Left renal pelvis (tissue), 4 donors: ENCODE data around the gene PODXL. TPM values are rescaled to one million over a fixed set of nuclear protein-coding genes. Genes with fewer than 3 reads are reported as not detected.
"Not testable (repeated sequence)": the region's sequence is repeated elsewhere in the genome, so short reads cannot be mapped to it uniquely, and the experiment has no call there.

Source experiments
- DNase-seq, 4 donors: peaks; one replicate each; pipeline ENCODE4 v3.0.0-alpha.2; 2013; ENCODE audit warnings: low read depth in 4 of 4, low spot score in 3 of 4
- polyA plus RNA-seq, 4 donors: library from polyadenylated mRNA; unstranded; fragments of 120-200 nt; gene quantifications; one replicate each; pipeline ENCODE4 v1.2.1, GENCODE V29; 2013; ENCODE audit not compliant: insufficient read length in 4 of 4

PODXL gene
- polyA plus RNA-seq, 4 donors: 39.1 to 799 (median 692) TPM

DNA sequence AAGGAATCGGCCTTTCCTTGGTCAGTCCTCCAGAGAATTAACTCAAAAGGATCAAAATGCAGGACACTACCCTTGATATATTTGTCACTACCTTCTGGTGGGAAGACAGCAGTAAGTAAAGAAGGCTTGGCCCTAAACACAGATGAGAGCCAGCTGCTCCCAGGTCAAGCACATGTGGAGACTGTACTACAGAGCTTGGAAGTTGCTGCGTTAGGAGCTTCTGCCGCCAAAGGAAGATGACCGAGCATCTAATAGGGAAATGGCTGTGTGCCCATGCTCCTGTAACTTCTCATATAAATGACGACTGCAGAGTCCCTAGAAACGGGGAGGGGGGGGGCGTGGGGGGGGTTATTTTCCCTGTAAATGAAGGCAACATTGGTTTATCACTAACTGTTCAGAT is 59.0 kb downstream of the PODXL start:
- DNase-seq: no peak

DNA sequence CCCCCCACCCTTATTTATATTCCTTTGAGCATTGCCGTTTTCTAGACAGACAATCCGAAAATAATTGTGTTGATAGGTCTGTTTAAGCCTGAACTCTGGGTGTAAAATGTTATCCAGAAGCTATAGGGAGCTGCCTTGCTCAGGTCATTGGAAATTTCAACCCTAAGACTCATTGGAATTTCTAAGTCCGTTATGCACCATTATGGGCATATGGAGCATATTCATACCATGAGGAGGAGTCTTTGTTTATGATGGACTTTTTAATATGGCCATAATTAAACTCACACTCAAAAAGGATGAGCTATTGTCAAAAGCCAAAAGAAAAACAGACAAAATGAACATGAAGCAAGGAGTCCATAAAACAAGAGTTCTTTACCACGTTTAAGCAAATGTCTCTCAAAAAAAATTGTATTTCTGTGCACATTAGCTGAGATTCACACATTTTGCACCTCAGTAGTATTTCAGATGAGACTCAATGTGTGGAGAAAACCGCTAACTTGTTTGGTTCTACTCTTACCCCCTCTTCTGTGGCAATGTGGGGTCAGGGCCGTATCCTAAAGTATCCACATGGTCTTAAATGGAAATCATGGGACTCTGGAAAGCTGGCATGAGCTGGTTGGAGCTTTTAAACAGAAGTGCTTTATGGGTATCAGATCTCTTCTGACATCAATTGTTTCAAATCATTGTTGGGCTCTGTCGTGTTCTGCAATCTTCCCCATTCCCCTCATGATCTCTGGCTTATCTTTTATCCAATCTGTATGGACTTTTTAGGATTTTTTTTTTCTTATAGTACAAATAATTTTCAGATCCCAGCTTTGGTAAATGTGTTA is 60.5 kb downstream of the PODXL start:
- no peak for DNase-seq

DNA sequence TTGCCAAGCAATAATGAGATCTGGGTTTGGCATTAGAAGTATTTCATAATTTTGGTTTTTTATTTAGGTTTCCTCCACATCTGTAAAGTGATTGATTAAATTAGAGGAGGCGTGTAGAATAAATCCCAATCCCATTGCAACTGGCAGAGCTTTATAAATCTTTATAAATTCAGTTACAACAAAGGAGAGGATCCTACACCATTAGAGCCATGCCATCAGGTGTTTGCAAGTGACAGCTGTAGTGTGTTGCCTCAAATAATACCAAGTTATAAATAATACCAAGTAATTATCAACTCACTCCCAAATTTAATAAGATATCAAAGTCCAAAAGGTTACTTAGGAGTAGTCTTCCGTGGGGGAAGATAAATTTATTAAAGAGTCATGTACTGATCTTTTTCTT is 62.2 kb downstream of the PODXL start:
- no peak for DNase-seq

DNA sequence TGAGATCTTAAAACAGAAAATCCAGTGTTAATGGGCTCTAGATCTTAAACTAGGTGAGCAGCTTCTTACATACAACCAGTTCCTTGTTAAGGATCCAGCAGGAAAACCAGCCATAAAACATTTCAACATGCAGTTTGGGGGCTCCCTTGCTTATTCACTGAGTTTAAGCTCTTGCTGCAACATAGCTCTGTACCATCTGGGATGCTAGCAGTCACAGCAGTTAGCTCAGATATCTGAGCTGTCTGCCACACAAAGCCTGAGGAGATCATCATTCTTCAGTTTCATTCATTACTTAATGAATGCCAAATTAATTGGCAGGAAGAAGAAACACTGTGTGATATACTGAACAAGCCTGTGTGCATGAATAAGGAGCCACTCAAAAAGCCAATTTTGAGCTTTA is 62.8 kb downstream of the PODXL start:
- no peak for DNase-seq

DNA sequence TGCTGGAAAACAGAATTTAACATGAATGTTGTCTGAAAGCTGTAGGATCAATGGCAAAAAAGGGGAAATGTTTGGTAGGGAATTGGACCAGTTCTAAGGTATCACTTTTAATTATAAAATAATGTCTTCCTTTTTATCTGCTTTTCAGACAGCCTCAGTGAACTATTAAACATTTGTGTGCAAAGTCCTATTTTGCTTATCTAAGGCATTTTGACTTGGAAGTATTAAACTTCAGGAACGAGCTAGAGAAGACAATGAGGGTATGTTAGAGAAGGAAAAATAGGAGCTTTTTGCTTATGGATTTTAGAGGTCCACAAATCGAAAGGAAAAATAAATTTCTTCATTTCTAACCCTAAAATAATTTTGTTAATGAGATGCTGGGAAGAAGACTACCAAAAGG is 63.3 kb downstream of the PODXL start:
- DNase-seq: no peak

DNA sequence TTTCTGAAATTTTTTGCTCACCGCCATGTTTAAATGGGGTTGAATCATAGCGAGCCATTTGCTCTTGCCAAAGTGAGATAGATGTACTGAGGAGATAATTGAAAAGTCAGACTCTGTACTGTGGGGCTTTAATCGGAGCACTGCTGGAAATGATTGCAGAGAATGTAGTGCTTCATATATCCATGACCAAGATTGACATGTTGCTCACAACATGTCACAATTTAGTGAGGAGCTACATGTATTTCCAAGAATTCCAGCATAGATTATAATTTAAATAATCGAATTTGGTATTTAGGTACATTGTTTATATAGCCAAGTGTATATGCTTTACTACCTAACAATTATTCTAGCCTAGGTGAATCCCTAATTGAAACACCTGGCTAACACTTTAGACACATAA is 66.5 kb downstream of the PODXL start:
- no peak for DNase-seq

DNA sequence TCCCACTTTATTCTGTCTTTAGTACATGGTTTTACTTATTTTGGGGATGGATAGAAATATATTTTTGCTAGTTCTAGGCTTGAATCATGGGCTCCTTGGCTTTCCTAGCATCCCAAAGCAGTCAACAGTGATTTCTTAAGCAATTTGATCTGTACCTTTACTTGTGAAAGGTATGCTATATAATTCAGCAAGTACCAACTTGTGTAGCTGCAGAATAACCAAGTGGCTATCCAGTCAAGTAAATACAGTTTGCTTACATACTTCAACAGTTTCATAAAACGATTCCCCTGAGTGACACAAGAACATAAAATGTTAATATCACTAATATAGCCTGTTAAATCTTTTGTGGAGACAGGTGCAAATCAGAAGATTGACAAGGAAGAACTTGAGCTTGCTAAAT is 67.2 kb downstream of the PODXL start:
- DNase-seq: no peak

DNA sequence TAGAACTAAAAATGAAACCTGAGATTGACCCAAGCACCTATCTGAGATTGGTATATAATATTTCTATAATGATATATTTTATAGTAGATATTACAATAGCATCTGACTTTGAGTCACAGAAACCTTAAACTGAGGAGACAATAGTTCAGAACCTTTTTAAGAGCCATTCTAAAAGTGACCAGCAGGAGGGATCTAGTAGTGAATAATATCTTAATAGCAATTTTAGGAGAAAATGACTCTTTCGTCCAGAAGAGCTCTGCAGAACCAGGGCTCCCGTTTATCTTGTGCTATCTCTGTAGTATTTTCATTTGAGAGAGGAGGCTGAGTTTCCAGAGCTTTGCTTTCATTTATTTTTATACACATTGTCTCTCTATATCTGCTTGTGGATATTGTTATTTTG is 68.1 kb downstream of the PODXL start:
- DNase-seq: no peak

DNA sequence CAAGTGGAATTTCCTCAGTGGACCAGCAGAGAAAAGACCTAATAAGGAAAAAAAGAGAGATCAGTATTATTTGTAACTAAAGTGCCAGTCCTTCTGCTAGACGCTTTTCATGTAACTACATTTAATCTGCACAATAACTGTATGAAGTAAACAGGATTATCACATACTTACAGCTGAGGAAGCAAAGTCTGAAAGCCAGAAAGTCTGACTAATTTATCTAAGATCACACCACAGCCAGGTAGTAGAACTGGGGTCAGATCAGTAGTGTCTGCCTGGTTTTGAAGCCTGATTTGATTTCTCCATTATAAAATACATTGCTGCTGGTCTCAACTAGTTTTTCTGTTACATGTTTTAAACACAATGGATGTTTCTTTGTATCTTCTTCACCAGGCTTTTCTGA is 69.2 kb downstream of the PODXL start:
- DNase-seq: no peak

DNA sequence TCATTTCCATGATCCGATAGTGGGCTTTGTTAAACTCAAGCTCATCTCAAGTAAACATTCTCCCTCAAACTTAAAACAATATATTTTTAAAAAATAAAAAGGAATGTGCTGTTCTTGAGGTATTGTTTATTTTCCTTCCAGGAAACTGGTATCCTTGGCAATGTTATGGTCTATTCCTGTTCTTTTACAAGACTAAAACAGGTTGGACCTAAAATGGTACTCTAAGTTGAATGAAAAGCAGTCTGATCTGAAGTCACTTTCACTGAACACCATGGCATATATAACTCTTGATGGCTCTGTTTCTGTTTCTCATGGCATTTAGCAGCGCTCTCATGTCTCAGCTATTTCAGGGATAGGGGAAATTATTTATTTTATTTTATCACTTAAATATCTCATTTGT is 70.1 kb downstream of the PODXL start:
- DNase-seq: no peak

DNA sequence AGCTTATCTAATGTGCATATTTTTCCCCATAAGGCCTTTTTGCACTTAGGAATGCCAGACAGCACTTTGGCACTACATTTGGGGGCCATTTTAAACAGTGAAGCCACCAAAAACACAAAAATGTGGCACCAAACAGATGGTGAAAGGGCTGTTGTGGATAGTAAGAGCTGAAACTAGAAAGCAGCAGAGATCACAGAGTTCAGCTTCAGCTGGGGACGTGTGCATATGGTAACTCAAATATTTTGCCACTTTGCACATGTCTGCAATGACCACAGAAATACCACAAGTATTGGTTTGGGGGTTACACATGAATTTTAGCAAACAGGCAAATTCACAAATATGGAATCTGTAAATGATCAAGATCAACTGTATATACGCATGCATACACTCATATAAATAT is 72.8 kb downstream of the PODXL start:
- no peak for DNase-seq

DNA sequence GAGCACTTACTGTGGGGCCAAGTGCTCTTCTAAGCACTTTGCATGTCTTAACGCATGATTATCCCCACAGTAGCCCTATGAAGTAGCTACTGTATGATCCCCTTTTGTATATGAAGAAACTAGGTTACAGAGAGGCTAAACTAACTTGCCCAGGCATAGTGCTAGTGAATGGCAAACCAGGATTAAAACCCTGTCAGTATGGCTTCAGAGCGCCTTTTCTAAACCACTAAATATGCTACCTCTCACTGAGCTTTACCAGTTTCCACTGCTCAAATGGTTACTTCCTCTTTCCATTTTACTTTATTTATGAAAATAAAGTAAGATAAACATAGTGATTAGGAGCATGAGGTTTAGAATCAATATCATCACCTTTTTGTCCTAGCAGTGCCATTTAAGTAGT is 73.6 kb downstream of the PODXL start:
- DNase-seq: no peak

DNA sequence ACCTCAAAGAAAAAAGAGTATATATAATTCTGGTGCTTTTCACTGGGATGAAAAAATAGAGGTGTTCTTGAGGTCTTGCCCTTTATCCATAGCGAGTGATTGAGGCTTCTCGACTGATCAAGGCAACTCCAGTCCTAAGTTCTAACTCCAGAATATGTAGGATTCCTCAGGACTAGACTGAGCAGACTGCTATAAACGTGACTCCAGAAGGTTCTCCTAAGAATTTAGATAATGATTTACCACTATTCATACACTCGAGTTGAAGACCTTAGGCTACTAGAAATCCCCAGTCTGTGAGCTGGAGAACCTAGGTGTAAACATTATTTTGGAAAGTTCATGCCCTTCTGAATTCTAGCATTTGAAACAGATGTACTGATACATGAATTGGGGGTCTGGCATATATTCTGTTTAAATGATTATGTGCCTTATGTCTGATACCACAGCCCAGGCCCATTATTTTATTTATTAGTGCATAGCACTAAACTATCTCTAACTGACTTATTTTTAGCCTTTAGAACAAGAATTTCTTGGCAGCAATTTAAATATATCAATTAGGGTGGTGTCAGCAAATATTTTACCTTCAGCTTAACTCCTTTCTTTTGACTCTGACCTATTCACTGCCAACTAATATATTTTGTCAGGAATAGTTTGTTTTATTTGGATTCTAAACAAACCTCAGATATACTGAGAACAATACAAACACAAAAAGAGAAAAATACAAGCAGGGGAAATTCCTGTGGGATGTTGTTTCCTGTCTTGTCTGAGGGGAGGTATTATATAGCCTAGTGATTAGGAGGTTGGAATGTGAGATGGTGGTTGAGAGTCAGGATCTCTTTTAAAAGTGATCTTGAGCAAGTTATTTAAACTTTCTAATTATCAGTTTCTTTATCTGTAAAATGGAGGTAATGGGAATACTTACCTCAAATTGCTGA is 75.8 kb downstream of the PODXL start:
- DNase-seq: no peak

DNA sequence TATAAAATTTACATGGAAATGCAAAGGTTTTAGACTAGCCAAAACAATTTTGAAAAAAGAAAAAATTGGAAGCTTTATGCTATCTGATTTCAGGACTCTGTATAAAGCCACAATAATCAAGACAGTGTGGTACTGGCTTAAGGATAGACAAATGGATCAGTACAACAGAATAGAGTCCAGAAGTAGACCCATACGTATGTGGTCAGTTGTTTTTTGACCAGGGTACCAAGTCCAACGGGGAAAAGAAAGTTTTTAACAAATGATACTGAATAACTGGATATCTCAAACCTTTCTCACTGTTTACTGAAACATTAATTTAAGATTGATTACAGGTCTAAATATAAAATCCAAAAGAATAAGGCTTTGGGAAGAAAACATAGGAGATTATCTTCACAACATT is 79.7 kb downstream of the PODXL start:
- DNase-seq: no peak

DNA sequence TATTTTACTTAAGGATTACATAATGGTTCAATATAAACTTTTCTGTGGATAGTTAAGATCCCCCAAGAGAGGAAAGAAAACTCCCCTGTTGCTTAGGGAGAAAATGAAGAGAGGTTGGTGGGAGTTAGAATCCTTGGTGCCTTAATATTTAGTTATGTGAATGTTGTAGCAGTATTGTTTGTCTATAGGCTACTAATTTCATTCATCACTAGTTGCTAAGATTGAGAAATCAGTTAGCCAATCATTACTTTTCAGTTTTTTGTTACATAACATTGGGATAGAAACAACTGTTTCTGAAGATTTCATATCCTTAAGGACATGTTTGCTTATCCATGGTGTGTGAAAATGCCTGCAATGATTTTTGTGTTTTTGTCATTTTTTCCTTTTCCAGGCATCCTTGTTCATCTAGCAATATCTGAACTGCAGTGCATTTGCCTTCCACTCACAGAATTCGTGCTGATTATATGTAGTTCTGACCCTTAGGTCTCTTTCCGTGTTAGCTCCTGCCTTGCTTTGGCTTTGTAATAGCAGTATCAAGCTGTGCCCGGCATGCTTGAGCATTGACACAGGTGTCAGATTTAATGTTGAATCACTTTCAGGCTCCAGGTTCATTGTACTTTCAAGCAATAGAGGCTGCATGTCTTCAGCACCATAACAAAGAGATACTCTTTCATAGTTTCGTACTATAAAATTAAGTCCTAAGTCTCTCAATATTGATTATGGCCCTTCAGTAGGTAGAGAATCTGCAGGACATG is 85.0 kb downstream of the PODXL start:
- DNase-seq: no peak

DNA sequence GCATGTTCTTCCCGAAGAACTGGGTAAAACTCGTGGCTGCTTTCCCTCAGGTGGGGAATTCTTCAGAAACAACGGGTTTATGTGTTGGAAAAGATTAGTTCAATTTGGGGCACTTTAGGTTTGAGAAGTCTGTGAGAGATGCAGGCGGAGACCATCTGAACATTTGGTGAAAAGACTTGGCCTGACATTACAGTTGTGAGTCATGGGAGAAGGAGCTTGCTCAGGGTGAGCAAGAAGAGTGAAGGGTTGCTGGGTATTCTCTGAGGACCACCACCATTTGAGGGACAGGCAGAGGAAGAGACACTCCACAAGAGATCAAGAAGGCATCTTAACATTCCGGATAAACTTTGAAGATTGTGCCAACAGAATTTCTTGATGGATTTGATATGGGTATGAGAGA is 88.6 kb downstream of the PODXL start:
- no peak for DNase-seq

DNA sequence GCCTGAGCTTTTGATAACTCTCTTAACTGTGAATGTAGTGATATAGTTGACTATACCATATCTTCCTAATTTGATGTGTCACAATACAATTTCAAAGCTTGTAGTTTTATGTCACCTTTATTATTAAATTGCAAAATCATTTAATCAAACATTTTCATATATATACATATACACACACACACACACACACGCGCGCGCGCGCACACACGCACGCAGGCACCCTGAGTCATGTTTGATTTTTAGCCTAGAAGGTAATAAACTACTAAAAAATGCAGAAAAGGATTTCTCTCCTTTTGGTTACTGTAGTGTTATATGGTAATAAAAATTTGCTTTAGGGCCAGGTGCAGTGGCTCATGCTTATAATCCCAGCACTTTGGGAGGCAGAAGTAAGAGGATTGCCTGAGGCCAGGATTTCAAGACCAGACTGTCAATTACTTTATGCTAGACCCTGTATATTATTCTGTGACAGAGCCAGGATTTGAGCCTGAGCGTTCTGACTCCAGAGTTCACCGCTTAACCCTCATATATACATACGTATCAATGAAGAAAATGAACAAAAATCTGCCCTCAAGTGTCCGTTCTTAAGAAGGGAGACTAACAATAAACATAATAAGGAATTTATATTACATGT is 89.6 kb downstream of the PODXL start:
- no peak for DNase-seq

DNA sequence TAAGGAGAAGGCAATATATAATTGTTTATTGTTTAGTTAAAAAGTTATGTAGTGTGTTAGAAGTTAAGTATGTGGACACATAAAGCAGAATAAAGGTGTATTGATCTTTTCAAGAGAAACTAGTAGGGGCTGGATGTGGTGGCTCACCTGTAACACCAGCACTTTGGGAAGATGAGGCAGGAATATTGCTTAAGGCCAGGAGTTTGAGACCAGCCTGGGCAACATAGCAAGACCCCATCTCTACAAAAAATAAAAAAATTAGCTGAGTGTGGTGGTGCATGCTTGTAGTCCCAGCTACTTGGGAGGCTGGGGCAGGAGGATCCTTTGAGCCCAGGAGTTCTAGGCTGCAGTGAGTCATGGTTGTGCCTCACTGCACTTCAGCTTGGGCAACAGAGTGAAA is 93.7 kb downstream of the PODXL start:
- DNase-seq: not testable (repeated sequence)

DNA sequence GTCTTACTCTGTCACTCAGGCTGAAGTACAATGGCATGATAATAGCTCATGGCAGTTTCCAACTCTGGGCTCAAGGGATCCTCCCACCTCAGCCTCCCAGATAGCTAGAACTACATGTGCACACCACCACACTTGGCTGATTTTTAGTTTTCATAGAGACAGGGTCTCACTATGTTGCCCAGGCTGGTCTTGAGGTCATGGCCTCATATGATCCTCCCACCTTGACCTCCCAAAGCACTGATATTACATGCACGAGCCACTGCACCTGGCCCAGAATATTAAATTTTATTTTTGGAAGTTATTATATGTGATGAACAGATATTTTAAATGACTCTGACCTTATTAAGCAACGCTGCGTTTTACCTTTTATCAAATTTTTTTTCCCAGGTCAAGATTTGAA is 94.4 kb downstream of the PODXL start:
- DNase-seq: no peak

DNA sequence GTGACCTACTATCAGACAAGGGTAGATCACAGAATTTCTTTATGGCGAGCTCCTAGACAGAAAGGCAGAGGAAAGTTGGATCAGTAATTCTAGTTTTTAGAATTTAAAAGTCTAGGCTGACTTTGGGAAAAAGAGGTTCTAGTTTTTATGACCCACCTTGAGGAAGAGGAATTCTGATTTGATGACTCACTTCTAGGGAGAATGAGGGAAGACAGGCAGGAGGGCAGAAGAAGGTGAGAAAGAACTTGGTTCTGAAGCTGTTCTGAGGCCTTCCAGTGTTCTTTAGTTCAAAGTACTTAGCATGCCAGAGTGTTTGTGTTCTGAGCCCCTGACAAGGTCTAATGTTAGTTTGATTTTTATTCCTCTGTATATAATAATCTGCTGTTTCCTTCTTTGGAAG is 97.2 kb downstream of the PODXL start:
- no peak for DNase-seq

DNA sequence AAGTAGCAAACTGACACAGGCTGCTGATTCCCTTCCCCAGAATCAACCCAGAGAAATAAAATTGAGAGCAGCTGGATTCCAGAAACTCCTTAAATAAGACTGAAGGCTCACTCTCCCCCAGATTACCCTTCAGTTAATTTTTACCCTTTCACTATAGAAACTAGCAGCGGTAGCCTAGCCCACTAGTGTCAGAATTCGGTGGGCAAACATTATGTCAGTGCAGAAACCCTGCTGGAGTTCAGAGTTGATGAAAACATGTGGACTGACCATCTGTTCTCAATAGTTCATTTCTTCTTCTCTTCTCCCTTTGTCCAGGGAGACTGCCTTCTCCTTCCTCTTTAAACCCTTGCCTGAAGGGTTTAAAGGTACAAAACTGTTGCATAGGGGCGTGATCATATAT is 100.1 kb downstream of the PODXL start:
- DNase-seq: no peak
